ENCODE results near the gene MRM1.

GRCh38 chr17:36647636-36648035, 46.3 kb downstream of the MRM1 start:
- TF ChIP-seq CTCF (IDR thresholded peaks at IDR 0.05 in 4 of 5, conservative IDR thresholded peaks at IDR 0.05 in 1 of 5) (no peak), POLR2A (IDR thresholded peaks at IDR 0.05) (no peak)

Measured in gastrocnemius medialis (tissue), 4 donors.